ENCODE measurements around the gene C22orf15. TPM values are rescaled to one million over a fixed set of nuclear protein-coding genes. Genes with fewer than 3 reads are reported as not detected.

C22orf15 gene
- polyA plus RNA-seq, 2 of the 4 experiments (the other 2 are of a cell fraction): not detected

GRCh38 chr22:23787910-23788309 is 25.1 kb downstream of the C22orf15 start:
- CTCF ChIA-PET: interaction anchor here (1.9 to 3.2 kb wide), 2 partner anchors 14 to 19 kb away, joined by 4 to 14 read pairs; partner anchors contain the start of gene CHCHD10
- Histone ChIP-seq H3K9me3 (no peaks in the 10 kb centered on the region), H3K4me3 (peak overlapping the region; percentile 89), H3K4me1 (peaks cover 28% of the 10 kb centered on the region), H3K4me2 (peak overlapping the region; percentile 89), H3K27ac (peak overlapping the region; percentile 99 to 100)
- FAIRE-seq: no peak
- POLR2A ChIA-PET: no interaction called here
- TF ChIP-seq FOXS1 (CRISPR knock-in tag; IDR thresholded peaks at IDR 0.05) (no peak), SMC3 (IDR thresholded peaks at IDR 0.05) (no peak), POLR2A (IDR thresholded peaks at IDR 0.05; ENCODE audit: low read length) (no peak), HEYL (CRISPR knock-in tag; IDR thresholded peaks at IDR 0.05) (no peak), FOSB (CRISPR knock-in tag; IDR thresholded peaks at IDR 0.05) (no peak), JUNB (IDR thresholded peaks at IDR 0.05) (no peak), NFE2L2 (conservative IDR thresholded peaks at IDR 0.05; ENCODE audit: low read length) (no peak)
- no peak for DNase-seq (ENCODE audit: low read depth in 1 of 2, low spot score in 1 of 2)
- WGBS (ENCODE audit: missing lambda C conversion rate): 83% methylated on average over 3 of the region's 3 CpGs
- ATAC-seq: no peak

- no peak overlapping the region for H3K27ac ChIP-seq
- no peak for TF ChIP-seq PBX3 (IDR thresholded peaks at IDR 0.05)
- CTCF ChIA-PET: interaction anchor here (0.7 to 3.2 kb wide), 6 partner anchors 15 to 56 kb away, joined by 3 to 14 read pairs (median 4); partner anchors contain the start of gene CHCHD10
- 94% methylated on average over 4 of the region's 4 CpGs for WGBS (ENCODE audit: missing lambda C conversion rate)
- no peak for DNase-seq (ENCODE audit: low read depth in 1 of 2, low spot score in 1 of 2)
- no peak for ATAC-seq
- H3K4me1 ChIP-seq: peaks cover 20% of the 10 kb centered on the region
- H3K9me3 ChIP-seq: no peaks in the 10 kb centered on the region
- no peak for FAIRE-seq
- H3K4me3 ChIP-seq: no peak overlapping the region
- H3K4me2 ChIP-seq: no peak overlapping the region
- POLR2A ChIA-PET: no interaction called here
Measured at GRCh38 chr22:23789121-23789520, 26.3 kb downstream of the C22orf15 start.

GRCh38 chr22:23789638-23790037 is 26.8 kb downstream of the C22orf15 start:
- no peak for ATAC-seq
- POLR2A ChIA-PET: no interaction called here
- peaks cover 15% of the 10 kb centered on the region for H3K4me1 ChIP-seq
- FAIRE-seq: no peak
- DNase-seq (ENCODE audit: low read depth in 1 of 2, low spot score in 1 of 2): no peak
- 86% methylated on average over 4 of the region's 4 CpGs for WGBS (ENCODE audit: missing lambda C conversion rate)
- CTCF ChIA-PET: interaction anchor here (0.7 to 3.2 kb wide), 7 partner anchors 15 to 56 kb away, joined by 3 to 14 read pairs (median 4); partner anchors contain the start of gene CHCHD10
- no peak overlapping the region for H3K4me2 ChIP-seq
- H3K4me3 ChIP-seq: no peak overlapping the region
- no peaks in the 10 kb centered on the region for H3K9me3 ChIP-seq
- H3K27ac ChIP-seq: no peak overlapping the region
- TF ChIP-seq HMGXB4 (CRISPR knock-in tag; IDR thresholded peaks at IDR 0.05; ENCODE audit: borderline replicate concordance) (no peak), ESRRA (IDR thresholded peaks at IDR 0.05; ENCODE audit: borderline replicate concordance, low read length) (no peak), FOSB (CRISPR knock-in tag; IDR thresholded peaks at IDR 0.05) (no peak), ZC3H11A (IDR thresholded peaks at IDR 0.05) (no peak), EHMT2 (IDR thresholded peaks at IDR 0.05; ENCODE audit: low read depth) (no peak)

- Histone ChIP-seq H3K4me3 (no peak overlapping the region), H3K9me3 (no peaks in the 10 kb centered on the region), H3K4me1 (peaks cover 14% of the 10 kb centered on the region; the same call in 2 of the 3 replicates), H3K27ac (no peak overlapping the region), H3K4me2 (no peak overlapping the region)
- CTCF ChIA-PET: no interaction called here
- no peak for ATAC-seq
- no peak for DNase-seq (ENCODE audit: low read depth in 1 of 2, low spot score in 1 of 2)
- WGBS (ENCODE audit: missing lambda C conversion rate): 82% methylated on average over 10 of the region's 11 CpGs
- POLR2A ChIA-PET: no interaction called here
- no peak for FAIRE-seq
- TF ChIP-seq HES2 (IDR thresholded peaks at IDR 0.05): no peak
- no peak for TF ChIP-seq CHD4 (IDR thresholded peaks at IDR 0.05; ENCODE audit: borderline replicate concordance)
- no peak for TF ChIP-seq PBX3 (IDR thresholded peaks at IDR 0.05)
- TF ChIP-seq ELK1 (IDR thresholded peaks at IDR 0.05; ENCODE audit: low read depth, low read length): no peak
- TF ChIP-seq RCOR1 (IDR thresholded peaks at IDR 0.05; ENCODE audit: low read depth, low read length): no peak
- TF ChIP-seq FOSB (CRISPR knock-in tag; IDR thresholded peaks at IDR 0.05): no peak
- TF ChIP-seq SREBF2 (IDR thresholded peaks at IDR 0.05): no peak
- no peak for TF ChIP-seq ZSCAN20 (CRISPR knock-in tag; IDR thresholded peaks at IDR 0.05)
- no peak for TF ChIP-seq HMGXB4 (CRISPR knock-in tag; IDR thresholded peaks at IDR 0.05; ENCODE audit: borderline replicate concordance)
- no peak for TF ChIP-seq MAX (IDR thresholded peaks at IDR 0.05)
Measured at GRCh38 chr22:23790819-23791737, 28.3 kb downstream of the C22orf15 start.

Measured in A549 (cell line).